GM12878 (cell line): ENCODE data around the gene ERC2. TPM values are rescaled to one million over a fixed set of nuclear protein-coding genes. Genes with fewer than 3 reads are reported as not detected.

Source experiments
- ATAC-seq: fragments of 200-7000 bp; cut with Tn5 transposase; 3 replicates; pipeline ENCODE4 v1.9.1; 2020; ENCODE audit warnings: mild to moderate bottlenecking, moderate library complexity
- BruUV-seq: library from RNA; stranded (reverse); fragments of 400-500 nt; replicated peaks from 2 replicates; lab custom pipeline; 2021; lab: Mats Ljungman, UMichigan
- CTCF ChIA-PET: fragments of 300-600 bp; sonication (Branson Sonifier 250); formaldehyde crosslinking; extraction: SDS; loops from one replicate; lab custom pipeline; 2021; ENCODE audit warnings: inconsistent platforms; lab: Yijun Ruan, JAX
- POLR2A ChIA-PET: fragments of 350-600 bp; formaldehyde crosslinking; extraction: SDS; loops from one replicate; lab custom pipeline; 2021; ENCODE audit warnings: inconsistent platforms; lab: Charles Lee
- RAD21 ChIA-PET: fragments of 300-600 bp; sonication (Branson Sonifier 250); formaldehyde crosslinking; loops from one replicate; lab custom pipeline; 2023; ENCODE audit warnings: antibody characterized with exemption; ENCODE audit not compliant: unreplicated experiment; lab: Charles Lee
- SMC1A ChIA-PET: fragments of 300-600 bp; sonication (Branson Sonifier 250); formaldehyde crosslinking; loops from one replicate; lab custom pipeline; 2023; ENCODE audit not compliant: unreplicated experiment, uncharacterized antibody; lab: Charles Lee
- DNase-seq: peaks from one replicate; pipeline ENCODE4 v3.0.0-alpha.2; 2011; ENCODE audit warnings: low read depth, low spot score
- FAIRE-seq: peaks from 3 replicates; lab custom pipeline; 2011; peaks lifted over from hg19 to GRCh38; lab: Jason Lieb, UNC
- H2AFZ ChIP-seq: 2 replicates; pipeline ENCODE4 v1.6.0; 2011; ENCODE audit warnings: low read depth, low read length, control low read depth; ENCODE audit not compliant: control insufficient read depth
- H3K27ac ChIP-seq: 2 replicates; pipeline ENCODE4 v1.5.1; 2011; ENCODE audit warnings: control low read depth; ENCODE audit not compliant: control insufficient read depth, insufficient read depth
- H3K27me3 ChIP-seq, 2 experiments: replicated peaks in 1 of 2; 2 replicates each; pipeline versions ENCODE4 v1.6.0 to v1.6.1; 2011; ENCODE audit warnings: low read length in 1 of 2; ENCODE audit not compliant: control insufficient read depth in 2 of 2, insufficient read depth in 2 of 2
- H3K36me3 ChIP-seq, 2 experiments: 2 replicates each; pipeline ENCODE4 v1.5.1; 2011; ENCODE audit warnings: low read length in 1 of 2; ENCODE audit not compliant: control insufficient read depth in 2 of 2, insufficient read depth in 2 of 2
- H3K4me1 ChIP-seq: 2 replicates; pipeline ENCODE4 v1.6.1; 2011; ENCODE audit warnings: mild to moderate bottlenecking, low read length, moderate library complexity, mixed read lengths; ENCODE audit not compliant: control insufficient read depth, insufficient read depth
- H3K4me2 ChIP-seq: 2 replicates; pipeline ENCODE4 v1.6.0; 2011; ENCODE audit warnings: control low read depth; ENCODE audit not compliant: control insufficient read depth, insufficient read depth
- H3K4me3 ChIP-seq: fragments of 200-600 bp; sonication (generic); 2 replicates; pipeline ENCODE4 v1.5.1; 2016
- H3K79me2 ChIP-seq: 2 replicates; pipeline ENCODE4 v1.6.0; 2011; ENCODE audit warnings: low read length; ENCODE audit not compliant: control insufficient read depth, insufficient read depth
- H3K9ac ChIP-seq: 2 replicates; pipeline ENCODE4 v1.8.0; 2011; ENCODE audit warnings: low read length, control low read depth, mixed read lengths; ENCODE audit not compliant: control insufficient read depth, insufficient read depth
- H3K9me3 ChIP-seq: replicated peaks from 3 replicates; pipeline ENCODE4 v1.5.1; 2011; ENCODE audit warnings: mild to moderate bottlenecking, low read length; ENCODE audit not compliant: control insufficient read depth, insufficient read depth
- H4K20me1 ChIP-seq: 2 replicates; pipeline ENCODE4 v1.6.0; 2011; ENCODE audit not compliant: control insufficient read depth, insufficient read depth
- ATF7 ChIP-seq: fragments of 450-650 bp; IDR thresholded peaks from 2 replicates; pipeline ENCODE4 v1.6.1; 2016; ENCODE audit warnings: low read depth, mild to moderate bottlenecking
- HDAC2 ChIP-seq: fragments of 200-600 bp; sonication (generic); IDR thresholded peaks from 2 replicates; pipeline ENCODE4 v1.6.1; 2017
- IRF3 ChIP-seq: fragments of 450-650 bp; IDR thresholded peaks from 2 replicates; pipeline ENCODE4 v1.6.1; 2014; ENCODE audit warnings: mild to moderate bottlenecking
- MTA2 ChIP-seq: fragments of 450-650 bp; IDR thresholded peaks from 2 replicates; pipeline ENCODE4 v1.6.1; 2016; ENCODE audit warnings: low read depth, mild to moderate bottlenecking, moderate library complexity
- PKNOX1 ChIP-seq: fragments of 450-650 bp; IDR thresholded peaks from 2 replicates; pipeline ENCODE4 v1.6.1; 2016; ENCODE audit warnings: mild to moderate bottlenecking
- POLR2AphosphoS2 ChIP-seq: IDR thresholded peaks from 2 replicates; pipeline ENCODE4 v1.6.1; 2011; ENCODE audit warnings: low read depth, mild to moderate bottlenecking, low read length, improper control_type of control experiment, moderate library complexity
- RFX5 ChIP-seq: IDR thresholded peaks from 2 replicates; pipeline ENCODE4 v1.6.1; 2011; ENCODE audit warnings: low read depth, low read length, improper control_type of control experiment
- TAF1 ChIP-seq: IDR thresholded peaks from 2 replicates; pipeline ENCODE4 v1.6.1; 2011; ENCODE audit warnings: mild to moderate bottlenecking, low read depth, low read length, borderline replicate concordance
- TCF3 ChIP-seq: IDR thresholded peaks from 2 replicates; pipeline ENCODE4 v1.6.1; 2012; ENCODE audit warnings: low read depth, mild to moderate bottlenecking, low read length, borderline replicate concordance; ENCODE audit not compliant: insufficient read depth
- ZBTB11 ChIP-seq: fragments of 450-650 bp; formaldehyde crosslinking; IDR thresholded peaks from 2 replicates; pipeline ENCODE4 v1.5.0; 2022; ENCODE audit warnings: mild to moderate bottlenecking, missing genetic modification characterization
- in situ Hi-C: fragments of 300-500 bp; cut with MboI; formaldehyde crosslinking; loops from 9 replicates; pipeline ENCODE4 v1.14.3; 2018; ENCODE audit warnings: mixed read lengths
- intact Hi-C: fragments of 100-400 bp; cut with micrococcal nuclease; formaldehyde crosslinking; loops from one replicate; pipeline ENCODE4 v1.14.2; 2022; ENCODE audit not compliant: unreplicated experiment
- polyA plus RNA-seq, 11 experiments: library from polyadenylated mRNA; depleted of rRNA in 4 of 11; unstranded in 6 of 11; stranded (reverse) in 5 of 11; fragments of >200 nt; fragmentation: Nextera tagmentation in 4 of 11; fragmentation: Illumina TruSeq in 1 of 11; extraction: Ambion mirVana in 4 of 11; extraction: Trizol in 1 of 11; gene quantifications; 1 replicate in 1 of 11; 2 replicates in 10 of 11; pipeline versions ENCODE4 v1.2.1 to v1.2.3, GENCODE V29; 2011 to 2016; ENCODE audit warnings: inconsistent platforms in 2 of 11, missing spikeins in 2 of 11, low read depth in 1 of 11
- total RNA-seq, 4 experiments: library from RNA; depleted of rRNA in 3 of 4; stranded (reverse); fragments of >200 nt in 3 of 4; fragmentation: Illumina TruSeq in 1 of 4; extraction: Trizol in 1 of 4; gene quantifications; 2 replicates each; pipeline versions ENCODE4 v1.2.1 to v1.2.3, GENCODE V29; 2013 to 2021

Gene ERC2
- total and polyA plus RNA-seq, 10 of the 15 experiments (the other 5 are each of a cell fraction or from before 2014, with no cell fraction given), result 0.06 to 1.4 (median 0.12) TPM; not detected in 3

- Histone ChIP-seq H2AFZ (no peak overlapping the region), H3K4me1 (no peaks in the 10 kb centered on the region), H3K79me2 (no peaks in the 10 kb centered on the region), H3K4me2 (no peak overlapping the region), H3K36me3 (no peaks in the 10 kb centered on the region), H3K27me3 (no peaks in the 10 kb centered on the region), H3K9me3 (no peaks in the 10 kb centered on the region), H3K9ac (no peak overlapping the region), H3K4me3 (no peak overlapping the region), H3K27ac (no peak overlapping the region), H4K20me1 (no peaks in the 10 kb centered on the region)
- TF ChIP-seq MTA2 (no peak), TCF3 (no peak), IRF3 (no peak), HDAC2 (no peak), ATF7 (no peak), PKNOX1 (no peak), POLR2AphosphoS2 (no peak), TAF1 (no peak), RFX5 (no peak), ZBTB11 (CRISPR knock-in tag) (no peak)
- POLR2A ChIA-PET, result no interaction called here
- ATAC-seq (no peak), FAIRE-seq (no peak), DNase-seq (no peak)
- in situ Hi-C loops, result no loop called here
- no TSS peak for BruUV-seq
- SMC1A ChIA-PET, result no interaction called here
- RAD21 ChIA-PET, result no interaction called here
- CTCF ChIA-PET, result no interaction called here
- intact Hi-C loops, result no loop called here
These were observed 276.3 kb downstream of the ERC2 start for GRCh38 chr3:56192001-56192400.
